DMS153 treated with DMSO at 0.1 percent for 48 hours (cell line): ENCODE results near the gene SCP2.

Experiments
- DNase-seq: peaks from one replicate; lab custom pipeline; 2025; ENCODE audit not compliant: unreplicated experiment; lab: John Stamatoyannopoulos, UW

SCP2 gene

GRCh38 chr1:53066891-53067738, 140.0 kb downstream of the SCP2 start:
- DNase-seq, result no peak

GRCh38 chr1:53067886-53068285, 140.8 kb downstream of the SCP2 start:
- DNase-seq, result no peak

GRCh38 chr1:53068314-53069099, 141.4 kb downstream of the SCP2 start:
- no peak for DNase-seq

GRCh38 chr1:53069265-53069662, 142.2 kb downstream of the SCP2 start:
- DNase-seq, result no peak

- DNase-seq, result no peak
These were observed 142.7 kb downstream of the SCP2 start for GRCh38 chr1:53069663-53070327.

GRCh38 chr1:53070621-53071020, 143.5 kb downstream of the SCP2 start:
- no peak for DNase-seq

- DNase-seq, result no peak
These were observed 144.2 kb downstream of the SCP2 start for GRCh38 chr1:53071167-53071865.

- no peak for DNase-seq
These were observed 144.8 kb downstream of the SCP2 start for GRCh38 chr1:53071915-53072314.

GRCh38 chr1:53073287-53073686, 146.2 kb downstream of the SCP2 start:
- DNase-seq, result no peak

GRCh38 chr1:53073868-53074311, 146.8 kb downstream of the SCP2 start:
- no peak for DNase-seq

GRCh38 chr1:53074313-53075154, 147.5 kb downstream of the SCP2 start:
- DNase-seq, result no peak

GRCh38 chr1:53075206-53075605, 148.1 kb downstream of the SCP2 start:
- DNase-seq, result no peak

- DNase-seq, result no peak
These were observed 148.7 kb downstream of the SCP2 start for GRCh38 chr1:53075761-53076163.

- DNase-seq, result no peak
These were observed 149.1 kb downstream of the SCP2 start for GRCh38 chr1:53076165-53076564.

GRCh38 chr1:53076721-53077598, 149.9 kb downstream of the SCP2 start:
- no peak for DNase-seq

GRCh38 chr1:53077599-53077965, 150.5 kb downstream of the SCP2 start:
- DNase-seq, result no peak

GRCh38 chr1:53078333-53079101, 151.4 kb downstream of the SCP2 start:
- no peak for DNase-seq

- DNase-seq, result no peak
These were observed 152.2 kb downstream of the SCP2 start for GRCh38 chr1:53079251-53079650.
